Mesodermal cell (in vitro differentiated cells): ENCODE measurements around the gene RBPJL.

Experiments used
- H3K27ac ChIP-seq: 2 replicates; pipeline ENCODE4 v1.7.0; 2013; ENCODE audit warnings: mild to moderate bottlenecking, low read depth, low read length, moderate library complexity; ENCODE audit not compliant: severe bottlenecking
- H3K36me3 ChIP-seq: 2 replicates; pipeline ENCODE4 v1.7.1; 2013; ENCODE audit warnings: mild to moderate bottlenecking, low read length, moderate library complexity; ENCODE audit not compliant: control insufficient read depth, insufficient read depth
- H3K4me1 ChIP-seq: one replicate; pipeline ENCODE4 v1.7.1; 2013; ENCODE audit warnings: mild to moderate bottlenecking, low read length; ENCODE audit not compliant: insufficient read depth, control insufficient read depth, poor library complexity, severe bottlenecking
- H3K4me3 ChIP-seq: 2 replicates; pipeline ENCODE4 v1.7.0; 2013; ENCODE audit warnings: low read length, control low read depth, mild to moderate bottlenecking; ENCODE audit not compliant: insufficient read depth, poor library complexity, severe bottlenecking; ENCODE audit errors: extremely low read depth
- H3K9me3 ChIP-seq: 2 replicates; pipeline ENCODE4 v1.7.1; 2013; ENCODE audit warnings: mild to moderate bottlenecking, low read length, moderate library complexity; ENCODE audit not compliant: control insufficient read depth
- WGBS, 2 experiments: methylation state at CpG; one replicate each; pipeline ENCODE4 v1.1.5; 2013; ENCODE audit warnings: missing lambda C conversion rate in 2 of 2; ENCODE audit not compliant: insufficient coverage in 2 of 2; 5-methylcytosine and 5-hydroxymethylcytosine counted together

The RBPJL gene

GRCh38 chr20:45307076-45307640, 518 bp downstream of the RBPJL start:
- H3K9me3 ChIP-seq: no peaks in the 10 kb centered on the region
- 89% methylated on average over 12 to 14 of the region's 16 CpGs for WGBS, 2 experiments

GRCh38 chr20:45308117-45308778, 1.6 kb downstream of the RBPJL start, which contains the start of gene MATN4:
MATN4 (minus strand) TSS chr20:45308299; CDS start chr20:45305582, 2,717 bp downstream.
- Histone ChIP-seq H3K36me3 (no peaks in the 10 kb centered on the region), H3K4me1 (peaks cover 2% of the 10 kb centered on the region), H3K27ac (no peak within 1 kb of the TSS), H3K9me3 (no peaks in the 10 kb centered on the region), H3K4me3 (no peak within 1 kb of the TSS)
- WGBS, 2 experiments: 86% methylated on average over 16 to 20 of the region's 20 CpGs

More at GRCh38 chr20:45307076-45307640, 518 bp downstream of the RBPJL start:
- Histone ChIP-seq H3K4me1 (peaks cover 3% of the 10 kb centered on the region), H3K27ac (no peak overlapping the region), H3K36me3 (no peaks in the 10 kb centered on the region), H3K4me3 (no peak overlapping the region)

DNA sequence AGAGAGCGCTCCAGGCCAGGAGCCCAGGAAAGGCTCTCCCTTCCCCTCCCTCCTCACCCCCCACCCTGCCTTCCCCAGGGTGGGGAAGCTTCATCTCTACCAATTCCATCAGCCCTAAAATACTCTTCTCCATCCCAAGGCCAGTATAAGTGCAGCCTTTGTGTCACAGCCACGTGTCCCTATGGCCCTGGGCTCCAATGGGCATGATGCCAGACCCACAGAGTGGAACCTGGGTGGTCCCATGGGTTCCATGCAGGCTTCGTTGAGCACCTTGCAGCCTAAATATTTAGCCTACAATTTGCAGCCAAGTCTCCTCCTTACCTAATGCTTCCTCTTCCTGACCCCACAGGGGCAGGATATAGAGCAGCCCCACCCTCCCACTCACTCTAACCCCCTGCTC, 2.4 kb downstream of the RBPJL start:
- no peak overlapping the region for H3K27ac ChIP-seq
- 82 to 86% methylated on average over 2 of the region's 3 CpGs for WGBS, 2 experiments
- H3K9me3 ChIP-seq: no peaks in the 10 kb centered on the region
- no peak overlapping the region for H3K4me3 ChIP-seq
- no peaks in the 10 kb centered on the region for H3K4me1 ChIP-seq
- H3K36me3 ChIP-seq: no peaks in the 10 kb centered on the region

- no peak overlapping the region for H3K4me3 ChIP-seq
- no peaks in the 10 kb centered on the region for H3K36me3 ChIP-seq
- H3K27ac ChIP-seq: no peak overlapping the region
- WGBS, 2 experiments: 43 to 50% methylated on average over 42 to 43 of the region's 45 CpGs
- H3K4me1 ChIP-seq: no peaks in the 10 kb centered on the region
- H3K9me3 ChIP-seq: no peaks in the 10 kb centered on the region
Observed at GRCh38 chr20:45311589-45312211, 5.1 kb downstream of the RBPJL start.

GRCh38 chr20:45312241-45312640, 5.6 kb downstream of the RBPJL start:
- 93 to 94% methylated on average over 17 to 21 of the region's 21 CpGs for WGBS, 2 experiments
- no peaks in the 10 kb centered on the region for H3K4me1 ChIP-seq
- no peaks in the 10 kb centered on the region for H3K36me3 ChIP-seq
- H3K9me3 ChIP-seq: no peaks in the 10 kb centered on the region
- H3K27ac ChIP-seq: no peak overlapping the region
- no peak overlapping the region for H3K4me3 ChIP-seq

GRCh38 chr20:45313065-45313695, 6.5 kb downstream of the RBPJL start:
- H3K4me1 ChIP-seq: no peaks in the 10 kb centered on the region
- WGBS, 2 experiments: 96 to 97% methylated on average over 7 to 8 of the region's 8 CpGs
- H3K4me3 ChIP-seq: no peak overlapping the region
- H3K9me3 ChIP-seq: no peaks in the 10 kb centered on the region
- no peak overlapping the region for H3K27ac ChIP-seq
- H3K36me3 ChIP-seq: no peaks in the 10 kb centered on the region

- 94 to 97% methylated on average over 7 to 9 of the region's 11 CpGs for WGBS, 2 experiments
- Histone ChIP-seq H3K27ac (no peak overlapping the region), H3K36me3 (no peaks in the 10 kb centered on the region), H3K4me1 (no peaks in the 10 kb centered on the region), H3K9me3 (no peaks in the 10 kb centered on the region), H3K4me3 (no peak overlapping the region)
Observed at GRCh38 chr20:45313943-45314342, 7.3 kb downstream of the RBPJL start.

DNA sequence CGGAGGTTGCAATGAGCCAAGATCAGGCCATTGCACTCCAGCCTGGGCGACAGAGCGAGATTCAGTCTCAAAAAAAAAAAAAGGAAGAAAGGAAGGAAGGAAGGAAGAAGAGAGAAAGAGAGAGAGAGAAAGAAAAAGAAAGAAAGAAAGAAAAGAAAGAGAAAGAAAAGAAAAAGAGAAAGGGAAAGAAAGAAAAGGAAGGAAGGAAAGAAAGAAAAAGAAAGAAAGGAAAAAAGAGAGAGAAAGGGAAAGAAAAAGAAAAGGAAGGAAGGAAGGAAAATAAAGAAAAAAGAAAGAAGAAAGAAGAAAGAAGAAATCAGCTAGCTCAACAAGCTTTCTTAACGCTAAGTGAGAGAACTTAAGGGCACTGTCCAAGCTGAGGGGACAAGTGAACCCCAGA, 9.0 kb downstream of the RBPJL start:
- Histone ChIP-seq H3K36me3 (no peaks in the 10 kb centered on the region), H3K4me1 (no peaks in the 10 kb centered on the region), H3K4me3 (no peak overlapping the region), H3K27ac (no peak overlapping the region), H3K9me3 (no peaks in the 10 kb centered on the region)
- 90 to 98% methylated on average over 4 of the region's 4 CpGs for WGBS, 2 experiments

GRCh38 chr20:45316150-45317080, 9.8 kb downstream of the RBPJL start:
- Histone ChIP-seq H3K4me3 (no peak overlapping the region), H3K4me1 (no peaks in the 10 kb centered on the region), H3K36me3 (no peaks in the 10 kb centered on the region), H3K27ac (no peak overlapping the region), H3K9me3 (no peaks in the 10 kb centered on the region)
- WGBS, 2 experiments: 92 to 95% methylated on average over 54 to 67 of the region's 71 CpGs

DNA sequence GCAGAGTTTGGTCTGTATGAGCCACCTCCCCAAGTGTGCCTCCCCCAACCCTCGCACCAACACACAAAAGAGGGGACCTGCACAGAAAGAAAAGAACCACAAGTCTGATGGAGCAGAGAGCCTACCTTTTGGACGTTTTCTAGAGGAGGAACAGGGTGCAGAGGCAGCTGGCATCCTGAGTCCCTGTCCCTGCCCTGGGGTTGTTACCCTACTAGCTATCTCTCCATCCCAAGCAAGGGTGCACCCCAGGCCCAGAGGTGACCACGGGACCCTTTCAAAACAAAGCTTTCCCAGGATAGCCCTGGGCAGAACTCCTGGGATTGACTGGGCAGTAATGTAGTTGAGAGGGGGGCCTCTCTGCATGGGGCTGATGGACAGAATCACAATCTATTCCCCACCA, 11.2 kb downstream of the RBPJL start:
- H3K4me3 ChIP-seq: no peak overlapping the region
- 77% methylated on average over 2 of the region's 3 CpGs; no CpG with 5 or more reads in 1 of the 2 experiments for WGBS, 2 experiments
- H3K36me3 ChIP-seq: no peaks in the 10 kb centered on the region
- no peak overlapping the region for H3K27ac ChIP-seq
- no peaks in the 10 kb centered on the region for H3K9me3 ChIP-seq
- no peaks in the 10 kb centered on the region for H3K4me1 ChIP-seq
